A549 (cell line): ENCODE measurements around the gene ADAMTS16.

Source experiments
- EP300 ChIP-seq, 2 experiments: fragments of >200 bp; sonication (Bioruptor Twin); formaldehyde crosslinking; IDR thresholded peaks; 2 replicates in 1 of 2; 3 replicates in 1 of 2; pipeline ENCODE4 v1.6.1; 2016 to 2017
- ESRRA ChIP-seq: fragments of 150-350 bp; IDR thresholded peaks from 2 replicates; pipeline ENCODE4 v1.6.1; 2014; ENCODE audit warnings: mild to moderate bottlenecking, low read length, borderline replicate concordance
- HDAC2 ChIP-seq: fragments of 200-600 bp; sonication (generic); IDR thresholded peaks from 2 replicates; pipeline ENCODE4 v1.6.1; 2016
- MAZ ChIP-seq: fragments of 150-350 bp; IDR thresholded peaks from 2 replicates; pipeline ENCODE4 v1.6.1; 2014; ENCODE audit warnings: antibody characterized with exemption, low read depth, low read length, borderline replicate concordance
- MYC ChIP-seq: IDR thresholded peaks from 2 replicates; pipeline ENCODE4 v1.6.1; 2012; ENCODE audit warnings: mild to moderate bottlenecking, inconsistent platforms, low read length, improper control_type of control experiment, borderline replicate concordance
- NPAS2 ChIP-seq: fragments of 250-450 bp; sonication (Bioruptor Pico); IDR thresholded peaks from 2 replicates; pipeline ENCODE4 v1.8.0; 2022; ENCODE audit warnings: mild to moderate bottlenecking, moderate library complexity, borderline replicate concordance
- POLR2A ChIP-seq: IDR thresholded peaks from 2 replicates; pipeline ENCODE4 v1.6.1; 2012; ENCODE audit warnings: mild to moderate bottlenecking, low read length
- RAD21 ChIP-seq, 2 experiments: fragments of >200 bp in 1 of 2; sonication (Bioruptor Twin) in 1 of 2; formaldehyde crosslinking in 1 of 2; IDR thresholded peaks in 1 of 2; conservative IDR thresholded peaks in 1 of 2; 2 replicates in 1 of 2; 3 replicates in 1 of 2; pipeline ENCODE4 v1.6.1; 2012 to 2018; ENCODE audit warnings: inconsistent platforms in 1 of 2
- ZC3H11A ChIP-seq: fragments of 450-650 bp; IDR thresholded peaks from 2 replicates; pipeline ENCODE4 v1.6.1; 2014; ENCODE audit warnings: antibody characterized with exemption, mild to moderate bottlenecking
- ZSCAN20 ChIP-seq: fragments of 250-450 bp; sonication (Bioruptor Pico); IDR thresholded peaks from 2 replicates; pipeline ENCODE4 v1.8.0; 2022; ENCODE audit warnings: mild to moderate bottlenecking, moderate library complexity
- TF ChIP-seq, protein P1 (sequence below): fragments of >200 bp; sonication (Bioruptor Twin); formaldehyde crosslinking; IDR thresholded peaks from 3 replicates; pipeline ENCODE4 v1.5.1; 2016
- TF ChIP-seq, protein P2 (sequence below): fragments of 150-350 bp; IDR thresholded peaks from 2 replicates; pipeline ENCODE4 v1.6.1; 2014; ENCODE audit warnings: low read depth, mild to moderate bottlenecking, low read length
- TF ChIP-seq, protein P3 (sequence below): IDR thresholded peaks from 2 replicates; pipeline ENCODE4 v1.6.1; 2012; ENCODE audit warnings: low read depth, borderline replicate concordance

DNA sequence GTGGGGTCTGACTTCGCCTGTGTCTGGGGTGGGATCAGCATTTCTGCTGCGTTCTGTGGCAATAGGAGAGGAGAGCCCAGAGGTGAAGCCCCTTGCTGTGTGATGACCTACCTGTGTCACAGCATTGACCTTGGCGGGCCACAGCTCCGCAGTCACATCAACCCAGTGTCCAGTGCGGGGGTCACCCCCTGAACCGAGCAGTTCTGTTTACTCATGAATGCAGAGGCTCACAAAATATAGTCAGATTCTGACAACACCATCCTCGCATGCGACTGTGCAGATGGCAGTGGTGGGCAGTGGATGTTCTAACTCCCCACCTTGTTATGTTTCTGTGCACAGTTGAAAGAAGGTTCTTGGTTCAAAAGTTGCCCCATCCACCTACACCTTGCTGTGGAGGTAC lies 100.1 kb downstream of the ADAMTS16 start:
- TF ChIP-seq, protein P1, sequence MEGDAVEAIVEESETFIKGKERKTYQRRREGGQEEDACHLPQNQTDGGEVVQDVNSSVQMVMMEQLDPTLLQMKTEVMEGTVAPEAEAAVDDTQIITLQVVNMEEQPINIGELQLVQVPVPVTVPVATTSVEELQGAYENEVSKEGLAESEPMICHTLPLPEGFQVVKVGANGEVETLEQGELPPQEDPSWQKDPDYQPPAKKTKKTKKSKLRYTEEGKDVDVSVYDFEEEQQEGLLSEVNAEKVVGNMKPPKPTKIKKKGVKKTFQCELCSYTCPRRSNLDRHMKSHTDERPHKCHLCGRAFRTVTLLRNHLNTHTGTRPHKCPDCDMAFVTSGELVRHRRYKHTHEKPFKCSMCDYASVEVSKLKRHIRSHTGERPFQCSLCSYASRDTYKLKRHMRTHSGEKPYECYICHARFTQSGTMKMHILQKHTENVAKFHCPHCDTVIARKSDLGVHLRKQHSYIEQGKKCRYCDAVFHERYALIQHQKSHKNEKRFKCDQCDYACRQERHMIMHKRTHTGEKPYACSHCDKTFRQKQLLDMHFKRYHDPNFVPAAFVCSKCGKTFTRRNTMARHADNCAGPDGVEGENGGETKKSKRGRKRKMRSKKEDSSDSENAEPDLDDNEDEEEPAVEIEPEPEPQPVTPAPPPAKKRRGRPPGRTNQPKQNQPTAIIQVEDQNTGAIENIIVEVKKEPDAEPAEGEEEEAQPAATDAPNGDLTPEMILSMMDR = no peak
- TF ChIP-seq EP300 (IDR thresholded peaks at IDR 0.05) (no peak), POLR2A (no peak), RAD21 (conservative IDR thresholded peaks at IDR 0.05 in 1 of 2, IDR thresholded peaks at IDR 0.05 in 1 of 2) (no peak), HDAC2 (no peak), MYC (no peak), ZC3H11A (no peak), ESRRA (no peak), ZSCAN20 (CRISPR knock-in tag) (no peak), NPAS2 (no peak), MAZ (no peak)
- TF ChIP-seq, protein P2, sequence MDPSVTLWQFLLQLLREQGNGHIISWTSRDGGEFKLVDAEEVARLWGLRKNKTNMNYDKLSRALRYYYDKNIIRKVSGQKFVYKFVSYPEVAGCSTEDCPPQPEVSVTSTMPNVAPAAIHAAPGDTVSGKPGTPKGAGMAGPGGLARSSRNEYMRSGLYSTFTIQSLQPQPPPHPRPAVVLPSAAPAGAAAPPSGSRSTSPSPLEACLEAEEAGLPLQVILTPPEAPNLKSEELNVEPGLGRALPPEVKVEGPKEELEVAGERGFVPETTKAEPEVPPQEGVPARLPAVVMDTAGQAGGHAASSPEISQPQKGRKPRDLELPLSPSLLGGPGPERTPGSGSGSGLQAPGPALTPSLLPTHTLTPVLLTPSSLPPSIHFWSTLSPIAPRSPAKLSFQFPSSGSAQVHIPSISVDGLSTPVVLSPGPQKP = no peak
- TF ChIP-seq, protein P3, sequence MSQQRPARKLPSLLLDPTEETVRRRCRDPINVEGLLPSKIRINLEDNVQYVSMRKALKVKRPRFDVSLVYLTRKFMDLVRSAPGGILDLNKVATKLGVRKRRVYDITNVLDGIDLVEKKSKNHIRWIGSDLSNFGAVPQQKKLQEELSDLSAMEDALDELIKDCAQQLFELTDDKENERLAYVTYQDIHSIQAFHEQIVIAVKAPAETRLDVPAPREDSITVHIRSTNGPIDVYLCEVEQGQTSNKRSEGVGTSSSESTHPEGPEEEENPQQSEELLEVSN = no peak
